ENCODE measurements around the gene DSEL. TPM values are rescaled to one million over a fixed set of nuclear protein-coding genes. Genes with fewer than 3 reads are reported as not detected.
A peak's percentile ranks its signal among the peaks of the same experiment; 100 is the strongest.

The DSEL gene
- total RNA-seq, 2 donors from 2014 or later = 0.72 to 1.6 TPM

DNA sequence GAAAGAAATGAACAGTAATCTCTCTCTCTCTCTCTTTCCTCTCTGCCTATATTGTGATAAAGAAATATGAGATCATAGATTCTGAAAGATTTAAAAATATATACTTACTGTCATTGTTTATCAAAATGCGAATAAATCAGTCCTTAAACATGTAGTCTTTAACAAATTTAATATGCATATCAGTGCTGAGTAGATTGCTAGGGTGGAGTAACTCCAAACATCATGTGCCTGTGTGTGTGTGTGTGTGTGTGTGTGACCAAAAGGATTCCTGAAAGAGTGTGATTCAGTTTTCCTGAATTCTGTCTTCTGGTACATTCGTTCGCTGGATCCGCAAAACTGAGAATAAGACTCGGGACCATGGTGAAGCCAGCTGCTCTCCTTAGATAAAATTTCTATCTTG, 24.0 kb upstream of the DSEL start:
- Histone ChIP-seq H3K9ac (ENCODE audit: low read depth in 2 of 2, low read length in 2 of 2) (no peak overlapping the region), H3K27me3 (no peaks in the 10 kb centered on the region), H3K27ac (no peak overlapping the region), H3K36me3 (no peaks in the 10 kb centered on the region), H3K9me3 (no peaks in the 10 kb centered on the region), H3K4me1 (no peaks in the 10 kb centered on the region), H3K4me3 (no peak overlapping the region)
- TF ChIP-seq, protein P1, sequence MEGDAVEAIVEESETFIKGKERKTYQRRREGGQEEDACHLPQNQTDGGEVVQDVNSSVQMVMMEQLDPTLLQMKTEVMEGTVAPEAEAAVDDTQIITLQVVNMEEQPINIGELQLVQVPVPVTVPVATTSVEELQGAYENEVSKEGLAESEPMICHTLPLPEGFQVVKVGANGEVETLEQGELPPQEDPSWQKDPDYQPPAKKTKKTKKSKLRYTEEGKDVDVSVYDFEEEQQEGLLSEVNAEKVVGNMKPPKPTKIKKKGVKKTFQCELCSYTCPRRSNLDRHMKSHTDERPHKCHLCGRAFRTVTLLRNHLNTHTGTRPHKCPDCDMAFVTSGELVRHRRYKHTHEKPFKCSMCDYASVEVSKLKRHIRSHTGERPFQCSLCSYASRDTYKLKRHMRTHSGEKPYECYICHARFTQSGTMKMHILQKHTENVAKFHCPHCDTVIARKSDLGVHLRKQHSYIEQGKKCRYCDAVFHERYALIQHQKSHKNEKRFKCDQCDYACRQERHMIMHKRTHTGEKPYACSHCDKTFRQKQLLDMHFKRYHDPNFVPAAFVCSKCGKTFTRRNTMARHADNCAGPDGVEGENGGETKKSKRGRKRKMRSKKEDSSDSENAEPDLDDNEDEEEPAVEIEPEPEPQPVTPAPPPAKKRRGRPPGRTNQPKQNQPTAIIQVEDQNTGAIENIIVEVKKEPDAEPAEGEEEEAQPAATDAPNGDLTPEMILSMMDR (IDR thresholded peaks at IDR 0.05) = no peak
- intact Hi-C loops (cut with DNase I) = no loop called here
- no peak for DNase-seq

DNA sequence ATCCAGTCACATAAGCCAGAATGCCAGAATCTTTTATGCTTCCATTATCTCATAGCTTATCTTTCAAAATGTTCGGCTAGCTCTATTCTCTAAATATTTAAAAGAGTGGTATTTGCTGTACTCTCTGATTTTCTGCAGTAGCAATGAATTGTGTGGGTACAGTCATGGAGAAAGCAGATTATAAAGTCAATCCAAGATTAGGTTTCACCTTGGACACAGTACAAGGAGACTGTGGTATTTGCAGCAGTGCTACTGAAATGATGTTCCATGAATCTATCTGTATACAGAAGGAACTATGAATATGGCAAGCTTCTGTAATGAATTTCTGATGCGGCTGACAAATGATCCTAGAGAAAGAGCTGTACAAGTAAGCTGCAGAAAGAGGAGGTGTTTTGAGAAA, 15.4 kb upstream of the DSEL start:
- H3K27ac ChIP-seq = no peak overlapping the region
- TF ChIP-seq, protein P1 (IDR thresholded peaks at IDR 0.05) = no peak
- intact Hi-C loops (cut with DNase I) = no loop called here

DNA sequence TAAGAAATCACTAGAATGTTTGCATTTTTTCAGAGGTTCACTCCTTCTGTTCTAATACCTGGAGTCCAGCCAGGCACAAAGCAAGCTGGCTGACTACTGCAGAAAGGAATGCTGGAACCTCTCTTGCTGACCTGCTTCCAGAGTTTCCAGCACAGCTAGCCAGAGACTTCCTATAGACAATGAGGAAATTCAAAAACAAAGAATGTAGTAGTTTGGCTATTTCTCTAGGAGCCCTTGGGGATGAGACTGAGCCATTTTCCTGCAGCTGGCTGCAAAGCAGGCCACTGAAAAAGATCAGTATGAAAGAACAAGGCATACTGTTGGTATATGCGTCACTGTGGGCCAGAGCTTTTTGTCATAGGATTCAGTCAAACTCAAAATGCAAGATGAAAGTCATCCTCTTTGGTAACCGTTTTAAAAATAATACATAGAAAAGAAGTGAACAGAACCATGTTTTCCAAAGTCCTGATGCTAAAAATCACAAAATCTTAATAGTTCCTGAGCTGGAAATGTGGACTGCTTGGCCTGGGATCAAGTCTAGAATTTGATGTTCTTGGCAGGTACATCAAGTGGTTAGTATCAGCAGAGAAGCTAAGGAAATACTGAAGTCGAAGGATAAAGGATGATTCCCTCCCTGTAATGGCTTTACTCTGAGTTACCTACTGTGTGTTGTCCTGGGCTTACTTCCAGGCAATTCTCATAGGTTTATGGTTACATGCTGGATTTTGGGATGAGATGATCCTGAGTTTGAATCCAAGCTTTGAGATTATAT, 9.0 kb upstream of the DSEL start:
- Histone ChIP-seq H3K36me3 (no peaks in the 10 kb centered on the region), H3K9ac (ENCODE audit: low read depth in 2 of 2, low read length in 2 of 2) (no peak overlapping the region), H3K4me1 (no peaks in the 10 kb centered on the region), H3K27ac (no peak overlapping the region), H3K4me3 (no peak overlapping the region), H3K27me3 (no peaks in the 10 kb centered on the region), H3K9me3 (no peaks in the 10 kb centered on the region)
- TF ChIP-seq, protein P1 (IDR thresholded peaks at IDR 0.05) = no peak
- intact Hi-C loops (cut with DNase I) = no loop called here
- peak; percentile 19 for DNase-seq

More for the DNA sequence above, 15.4 kb upstream of the DSEL start:
- H3K9me3 ChIP-seq = no peaks in the 10 kb centered on the region
- H3K9ac ChIP-seq (ENCODE audit: low read depth in 2 of 2, low read length in 2 of 2) = no peak overlapping the region
- H3K4me1 ChIP-seq = no peaks in the 10 kb centered on the region
- no peak for DNase-seq
- no peaks in the 10 kb centered on the region for H3K36me3 ChIP-seq
- H3K4me3 ChIP-seq = no peak overlapping the region
- no peaks in the 10 kb centered on the region for H3K27me3 ChIP-seq

DNA sequence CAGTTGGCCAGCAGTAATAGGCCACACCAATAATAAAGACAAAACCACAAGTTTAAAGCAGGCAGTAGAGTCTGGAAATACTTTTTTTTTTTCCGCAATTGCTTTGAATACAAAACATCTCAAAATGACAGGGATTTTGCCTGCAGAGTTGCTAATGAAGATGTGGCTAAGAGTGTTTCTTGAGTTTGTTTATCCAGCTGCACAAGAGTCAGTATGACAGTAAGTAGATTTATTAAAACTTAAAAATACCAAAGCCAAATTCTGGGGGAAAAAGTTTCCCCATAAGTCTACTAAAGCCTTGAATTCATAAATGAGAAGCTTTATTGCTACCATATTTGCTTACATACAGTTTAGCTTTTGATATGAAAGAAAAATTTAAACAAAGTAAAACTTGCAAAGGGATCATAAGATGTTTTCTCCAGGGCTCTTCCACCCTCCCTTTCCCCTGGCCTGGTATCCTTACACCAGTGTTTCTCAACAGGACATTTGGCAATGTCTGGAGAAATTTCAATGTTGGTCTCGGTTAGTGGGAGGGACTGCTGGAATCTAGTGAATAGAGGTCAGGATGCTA, 3.9 kb upstream of the DSEL start:
- H3K36me3 ChIP-seq = no peaks in the 10 kb centered on the region
- no peak overlapping the region for H3K9ac ChIP-seq (ENCODE audit: low read depth in 2 of 2, low read length in 2 of 2)
- intact Hi-C loops (cut with DNase I) = no loop called here
- no peak overlapping the region for H3K27ac ChIP-seq
- TF ChIP-seq, protein P1 (IDR thresholded peaks at IDR 0.05) = no peak
- H3K9me3 ChIP-seq = no peaks in the 10 kb centered on the region
- no peaks in the 10 kb centered on the region for H3K27me3 ChIP-seq
- H3K4me3 ChIP-seq = no peak overlapping the region
- no peak for DNase-seq
- H3K4me1 ChIP-seq = no peaks in the 10 kb centered on the region

DNA sequence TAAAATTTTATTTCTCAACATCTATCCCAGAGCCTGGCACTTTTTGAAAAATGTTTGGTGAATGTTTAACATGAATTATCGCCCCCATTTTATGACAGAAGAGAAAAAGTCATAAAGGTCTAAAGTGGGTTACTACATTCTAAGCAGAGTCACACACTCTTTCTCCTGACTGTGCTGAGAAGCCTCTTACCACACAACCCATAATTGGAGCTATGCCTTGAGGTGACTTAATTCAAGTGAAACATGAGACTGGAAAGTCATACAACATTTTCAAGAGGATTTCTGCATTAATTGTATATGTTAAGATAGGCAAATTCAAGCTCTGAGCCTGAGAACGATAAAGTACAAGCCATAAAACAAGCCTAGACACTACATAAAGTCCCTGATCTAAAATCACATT, 3.1 kb upstream of the DSEL start:
- Histone ChIP-seq H3K36me3 (no peaks in the 10 kb centered on the region), H3K4me3 (no peak overlapping the region), H3K27ac (no peak overlapping the region), H3K9me3 (no peaks in the 10 kb centered on the region), H3K27me3 (no peaks in the 10 kb centered on the region), H3K4me1 (no peaks in the 10 kb centered on the region), H3K9ac (ENCODE audit: low read depth in 2 of 2, low read length in 2 of 2) (no peak overlapping the region)
- no peak for DNase-seq
- intact Hi-C loops (cut with DNase I) = no loop called here
- TF ChIP-seq, protein P1 (IDR thresholded peaks at IDR 0.05) = no peak

All from colonic mucosa (tissue), 4 donors.